Adrenal gland (tissue), 5 donors: Measurements from ENCODE around the gene CAMTA1.

Experiments
- CTCF ChIP-seq, 6 experiments: fragments of 450-650 bp in 4 of 6; fragments of 200-600 bp in 2 of 6; sonication (generic) in 1 of 6; IDR thresholded peaks; 1 replicate in 5 of 6; 2 replicates in 1 of 6; pipeline versions ENCODE4 v1.5.1 to v1.8.0; 2016 to 2021; ENCODE audit warnings: antibody characterized with exemption in 6 of 6, mild to moderate bottlenecking in 2 of 6, moderate library complexity in 1 of 6
- POLR2A ChIP-seq, 2 donors: fragments of 450-650 bp; IDR thresholded peaks; one replicate each; pipeline ENCODE4 v1.6.1; 2017; ENCODE audit warnings: antibody characterized with exemption in 2 of 2, mild to moderate bottlenecking in 2 of 2, moderate library complexity in 1 of 2
- donor health status: DM: no; HTN: no; CAD: no.

- TF ChIP-seq CTCF (IDR thresholded peaks at IDR 0.05) (no peak), POLR2A (IDR thresholded peaks at IDR 0.05) (no peak)
Measured at GRCh38 chr1:7509598-7509997, 724.3 kb downstream of the CAMTA1 start.
